H1 (cell line): Measurements from ENCODE around the gene ACE. TPM values are rescaled to one million over a fixed set of nuclear protein-coding genes. Genes with fewer than 3 reads are reported as not detected.

Experiments
- RAD21 ChIP-seq, 2 experiments: IDR thresholded peaks in 1 of 2; conservative IDR thresholded peaks in 1 of 2; 2 replicates each; pipeline ENCODE4 v1.6.1; 2011; ENCODE audit warnings: low read depth in 2 of 2, low read length in 2 of 2, improper control_type of control experiment in 1 of 2, inconsistent platforms in 1 of 2, mild to moderate bottlenecking in 1 of 2, moderate library complexity in 1 of 2
- polyA plus RNA-seq, 7 experiments: library from polyadenylated mRNA; depleted of rRNA in 3 of 7; stranded (reverse) in 5 of 7; unstranded in 2 of 7; fragments of >200 nt in 5 of 7; fragments of 200-250 nt in 2 of 7; gene quantifications; 1 replicate in 5 of 7; 2 replicates in 1 of 7; 4 replicates in 1 of 7; pipeline versions ENCODE4 v1.2.1 to v1.2.3, GENCODE V29; 2011 to 2013; ENCODE audit warnings: missing spikeins in 2 of 7, mixed read lengths in 2 of 7
- total RNA-seq: library from RNA; stranded (reverse); fragmentation: NEBNext Ultra II Directional; extraction: Animal tissue kit (Norgen Biotek cat#: 25700); gene quantifications from 2 replicates; pipeline ENCODE4 v1.2.1, GENCODE V29; 2021

Gene ACE
- total and polyA plus RNA-seq, 2 of the 8 experiments (the other 6 are each of a cell fraction or from before 2014, with no cell fraction given): 2.5 to 5.5 TPM

GRCh38 chr17:63435681-63436522 is 41.0 kb upstream of the ACE start (continued):
- peak; percentile 42 to 55 for TF ChIP-seq RAD21 (IDR thresholded peaks at IDR 0.05 in 1 of 2, conservative IDR thresholded peaks at IDR 0.05 in 1 of 2; ENCODE audit: low read depth in 2 of 2, low read length in 2 of 2)
